LNCaP clone FGC (cell line): ENCODE results near the gene SELENOO.

ENCODE experiments used
- DNase-seq: peaks from one replicate; pipeline ENCODE4 v3.0.0-alpha.2; 2011; ENCODE audit warnings: low read depth
- H3K4me3 ChIP-seq: 2 replicates; pipeline ENCODE4 v1.5.1; 2011; ENCODE audit warnings: mild to moderate bottlenecking, low read depth, low read length, control low read depth
- CTCF ChIP-seq: IDR thresholded peaks from 2 replicates; pipeline ENCODE4 v1.5.1; 2012; ENCODE audit warnings: mild to moderate bottlenecking; ENCODE audit not compliant: control insufficient read depth, insufficient read depth; ENCODE audit errors: extremely low read depth

SELENOO gene

GRCh38 chr22:50238755-50239154 lies 37.9 kb downstream of the SELENOO start:
- no peak for TF ChIP-seq CTCF
- no peak overlapping the region for H3K4me3 ChIP-seq
- no peak for DNase-seq

GRCh38 chr22:50242406-50242949 lies 41.7 kb downstream of the SELENOO start:
- H3K4me3 ChIP-seq, result peak overlapping the region; percentile 69
- TF ChIP-seq CTCF, result no peak
- no peak for DNase-seq

- peak overlapping the region; percentile 69 for H3K4me3 ChIP-seq
- DNase-seq, result no peak
- TF ChIP-seq CTCF, result no peak
These were observed 43.0 kb downstream of the SELENOO start for GRCh38 chr22:50243685-50244419.

GRCh38 chr22:50244420-50245213 lies 43.8 kb downstream of the SELENOO start, which contains the start of gene TUBGCP6:
Gene TUBGCP6 (minus strand): TSS chr22:50245023. CDS start chr22:50244459, 564 bp downstream.
- peak; percentile 72 for DNase-seq
- no peak for TF ChIP-seq CTCF
- peak within 1 kb of the TSS; percentile 69 for H3K4me3 ChIP-seq

- no peak for TF ChIP-seq CTCF
- H3K4me3 ChIP-seq, result peak overlapping the region; percentile 69
- no peak for DNase-seq
These were observed 44.6 kb downstream of the SELENOO start for GRCh38 chr22:50245214-50246072.

GRCh38 chr22:50246242-50247175 lies 45.7 kb downstream of the SELENOO start:
- TF ChIP-seq CTCF, result no peak
- DNase-seq, result no peak
- peak overlapping the region; percentile 69 for H3K4me3 ChIP-seq
